ENCODE measurements around the gene DCD. TPM values are rescaled to one million over a fixed set of nuclear protein-coding genes. Genes with fewer than 3 reads are reported as not detected.

DCD gene
- total and polyA plus RNA-seq, 9 of the 15 experiments (the other 6 are each of a cell fraction or from before 2014, with no cell fraction given): not detected

DNA sequence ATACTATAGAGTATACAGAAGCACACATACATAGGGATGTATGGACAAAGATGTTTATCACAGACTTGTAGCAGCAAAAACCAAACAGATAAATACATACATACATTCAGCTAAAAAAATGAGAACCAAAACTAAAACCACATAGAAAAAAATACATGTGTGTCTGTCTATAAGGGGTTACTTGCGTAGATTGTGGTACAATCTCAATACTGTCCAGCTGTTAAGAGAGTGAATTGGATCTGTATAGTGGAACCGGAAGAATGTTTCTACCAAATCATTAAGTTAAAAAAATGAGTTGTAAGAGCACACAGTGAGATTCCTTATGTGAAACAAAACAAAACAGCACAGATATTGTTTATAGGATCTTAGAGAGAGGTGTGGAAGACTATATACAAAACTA lies 44.2 kb upstream of the DCD start:
- no peak overlapping the region for H3K4me2 ChIP-seq (ENCODE audit: insufficient read depth, low read length)
- ChIA-PET CTCF (ENCODE audit: low intra/inter-chr PET ratio) (no interaction called here), POLR2A (no interaction called here)

More for the DNA sequence above, 44.2 kb upstream of the DCD start:
- H3K27ac ChIP-seq (ENCODE audit: extremely low read depth, low read depth, low read length): no peak overlapping the region
- H3K9ac ChIP-seq (ENCODE audit: insufficient read depth in 1 of 2, low read depth in 2 of 2, low read length in 2 of 2): no peak overlapping the region
- H4K20me1 ChIP-seq (replicated peaks; ENCODE audit: control insufficient read depth, insufficient read depth, low read length): no peaks in the 10 kb centered on the region
- no peak for TF ChIP-seq ZNF707 (CRISPR knock-in tag; conservative IDR thresholded peaks at IDR 0.05)
- TF ChIP-seq ZBTB2 (IDR thresholded peaks at IDR 0.05): no peak
- TF ChIP-seq NFE2 (IDR thresholded peaks at IDR 0.05; ENCODE audit: low read depth): no peak
- TF ChIP-seq XRCC3 (IDR thresholded peaks at IDR 0.05): no peak
- no peak for TF ChIP-seq FOXP1 (CRISPR knock-in tag; IDR thresholded peaks at IDR 0.05)
- no peak for TF ChIP-seq BACH1 (tag; IDR thresholded peaks at IDR 0.05)
- TF ChIP-seq IRF1 (CRISPR knock-in tag; IDR thresholded peaks at IDR 0.05; ENCODE audit: borderline replicate concordance): no peak
- TF ChIP-seq ZNF696 (CRISPR knock-in tag; conservative IDR thresholded peaks at IDR 0.05): no peak
- TF ChIP-seq L3MBTL2 (IDR thresholded peaks at IDR 0.05): no peak
- no peak for TF ChIP-seq THRA (IDR thresholded peaks at IDR 0.05)
- TF ChIP-seq PCBP1 (IDR thresholded peaks at IDR 0.05; ENCODE audit: low read depth, low read length, poor library complexity, severe bottlenecking): no peak
- no peak for TF ChIP-seq TRIM28 (IDR thresholded peaks at IDR 0.05)
- TF ChIP-seq FOS (IDR thresholded peaks at IDR 0.05; ENCODE audit: extremely low read depth, insufficient read length): no peak
- no peaks in the 10 kb centered on the region for H3K4me1 ChIP-seq (replicated peaks in 1 of 2; ENCODE audit: control insufficient read depth in 2 of 2, insufficient read depth in 2 of 2, low read length in 2 of 2)
- no peak for ATAC-seq
- H3K79me2 ChIP-seq (ENCODE audit: control insufficient read depth, insufficient read depth, low read length): no peaks in the 10 kb centered on the region
- WGBS (ENCODE audit: insufficient coverage, low coverage, missing lambda C conversion rate): 0% methylated on average over 2 of the region's 2 CpGs
- H2AFZ ChIP-seq (ENCODE audit: low read depth, low read length): no peak overlapping the region
- BruUV-seq (replicated peaks): no TSS peak
- DNase-seq (ENCODE audit: extremely low read depth in 1 of 4, low spot score in 3 of 4): no peak
- no peak for FAIRE-seq
- H3K9me3 ChIP-seq (replicated peaks; ENCODE audit: control insufficient read depth, insufficient read depth, low read depth, low read length): no peaks in the 10 kb centered on the region
- H3K4me3 ChIP-seq: no peak overlapping the region
- no peaks in the 10 kb centered on the region for H3K9me1 ChIP-seq (ENCODE audit: control insufficient read depth, insufficient read depth, low read length)
- H3K27me3 ChIP-seq (ENCODE audit: control insufficient read depth in 2 of 2, insufficient read depth in 2 of 2, low read length in 2 of 2): no peaks in the 10 kb centered on the region; a peak in 1 of 5 replicates
- intact Hi-C loops (cut with micrococcal nuclease) (no loop called here), in situ Hi-C loops (cut with MboI) (no loop called here)
- H3K36me3 ChIP-seq (ENCODE audit: control insufficient read depth, insufficient read depth, low read length): no peaks in the 10 kb centered on the region
